KMS-11 (cell line): ENCODE data around the gene TMEM260.

ENCODE experiments used
- H2AFZ ChIP-seq: fragments of 200-600 bp; sonication (generic); 2 replicates; pipeline ENCODE4 v1.6.1; 2016; ENCODE audit warnings: antibody characterized with exemption, mixed run types, low read depth
- H3K27ac ChIP-seq: fragments of 200-600 bp; sonication (generic); 2 replicates; pipeline ENCODE4 v1.6.1; 2016; ENCODE audit warnings: mild to moderate bottlenecking, mixed run types
- H3K27me3 ChIP-seq: fragments of 200-600 bp; sonication (generic); 2 replicates; pipeline ENCODE4 v1.6.1; 2017; ENCODE audit warnings: mild to moderate bottlenecking, low read depth, mixed run types, moderate library complexity; ENCODE audit not compliant: insufficient read depth
- H3K36me3 ChIP-seq: fragments of 200-600 bp; sonication (generic); 2 replicates; pipeline ENCODE4 v1.6.1; 2017; ENCODE audit warnings: mild to moderate bottlenecking, mixed run types; ENCODE audit not compliant: insufficient read depth
- H3K4me1 ChIP-seq: fragments of 200-600 bp; sonication (generic); 2 replicates; pipeline ENCODE4 v1.6.1; 2016; ENCODE audit warnings: mild to moderate bottlenecking, low read depth, mixed run types; ENCODE audit not compliant: poor library complexity, severe bottlenecking
- H3K4me2 ChIP-seq: fragments of 200-600 bp; sonication (generic); 2 replicates; pipeline ENCODE4 v1.7.0; 2016; ENCODE audit warnings: mild to moderate bottlenecking, mixed run types
- H3K4me3 ChIP-seq: fragments of 200-600 bp; sonication (generic); IDR thresholded peaks from 2 replicates; pipeline ENCODE4 v1.6.1; 2017; ENCODE audit warnings: low read depth, low read length, mixed read lengths; ENCODE audit not compliant: insufficient read depth
- H3K79me2 ChIP-seq: fragments of 200-600 bp; sonication (generic); 2 replicates; pipeline ENCODE4 v1.6.1; 2016; ENCODE audit warnings: low read depth, mixed run types; ENCODE audit not compliant: insufficient read depth
- H3K9ac ChIP-seq: fragments of 200-600 bp; sonication (generic); 2 replicates; pipeline ENCODE4 v1.6.1; 2016; ENCODE audit warnings: mild to moderate bottlenecking, mixed run types
- H4K20me1 ChIP-seq: fragments of 200-600 bp; sonication (generic); 2 replicates; pipeline ENCODE4 v1.6.1; 2016; ENCODE audit warnings: mild to moderate bottlenecking, mixed run types; ENCODE audit not compliant: insufficient read depth
- CTCF ChIP-seq: fragments of 200-600 bp; sonication (generic); conservative IDR thresholded peaks from 2 replicates; pipeline ENCODE4 v1.6.1; 2017; ENCODE audit warnings: low read depth, mild to moderate bottlenecking, antibody characterized with exemption, low read length, moderate library complexity, mixed read lengths

TMEM260 gene

GRCh38 chr14:56543436-56543835 is 36.2 kb upstream of the TMEM260 start:
- H2AFZ ChIP-seq, result no peak overlapping the region
- H3K4me1 ChIP-seq, result no peaks in the 10 kb centered on the region
- H3K4me3 ChIP-seq, result no peak overlapping the region
- TF ChIP-seq CTCF, result no peak
- H4K20me1 ChIP-seq, result no peaks in the 10 kb centered on the region
- no peaks in the 10 kb centered on the region for H3K79me2 ChIP-seq
- H3K9ac ChIP-seq, result no peak overlapping the region
- H3K27ac ChIP-seq, result no peak overlapping the region
- no peaks in the 10 kb centered on the region for H3K27me3 ChIP-seq
- no peak overlapping the region for H3K4me2 ChIP-seq
- no peaks in the 10 kb centered on the region for H3K36me3 ChIP-seq

- no peaks in the 10 kb centered on the region for H4K20me1 ChIP-seq
- no peak for TF ChIP-seq CTCF
- H3K27ac ChIP-seq, result no peak overlapping the region
- no peaks in the 10 kb centered on the region for H3K27me3 ChIP-seq
- H3K9ac ChIP-seq, result no peak overlapping the region
- no peaks in the 10 kb centered on the region for H3K4me1 ChIP-seq
- no peak overlapping the region for H3K4me3 ChIP-seq
- no peaks in the 10 kb centered on the region for H3K36me3 ChIP-seq
- no peak overlapping the region for H3K4me2 ChIP-seq
- H3K79me2 ChIP-seq, result no peaks in the 10 kb centered on the region
- H2AFZ ChIP-seq, result no peak overlapping the region
Measured at GRCh38 chr14:56549721-56550120, 29.9 kb upstream of the TMEM260 start.

- peaks cover 11% of the 10 kb centered on the region for H3K4me1 ChIP-seq
- H3K9ac ChIP-seq, result no peak overlapping the region
- H3K27ac ChIP-seq, result no peak overlapping the region
- no peaks in the 10 kb centered on the region for H4K20me1 ChIP-seq
- no peak overlapping the region for H2AFZ ChIP-seq
- no peak for TF ChIP-seq CTCF
- H3K4me2 ChIP-seq, result no peak overlapping the region
- H3K4me3 ChIP-seq, result no peak overlapping the region
- H3K79me2 ChIP-seq, result no peaks in the 10 kb centered on the region
- no peaks in the 10 kb centered on the region for H3K36me3 ChIP-seq
- H3K27me3 ChIP-seq, result no peaks in the 10 kb centered on the region
Measured at GRCh38 chr14:56552615-56553014, 27.0 kb upstream of the TMEM260 start.

- no peak for TF ChIP-seq CTCF
- Histone ChIP-seq H3K4me1 (peaks cover 11% of the 10 kb centered on the region), H3K27ac (no peak overlapping the region), H2AFZ (no peak overlapping the region), H3K36me3 (no peaks in the 10 kb centered on the region), H3K9ac (no peak overlapping the region), H3K4me2 (no peak overlapping the region), H3K27me3 (no peaks in the 10 kb centered on the region), H4K20me1 (no peaks in the 10 kb centered on the region), H3K4me3 (no peak overlapping the region), H3K79me2 (no peaks in the 10 kb centered on the region)
Measured at GRCh38 chr14:56554301-56554700, 25.3 kb upstream of the TMEM260 start.
